GM21381 (cell line): ENCODE data around the gene BRMS1.
"Not testable (repeated sequence)": the region's sequence is repeated elsewhere in the genome, so short reads cannot be mapped to it uniquely, and the experiment has no call there.

Experiments used
- ATAC-seq: cut with Tn5 transposase; IDR thresholded peaks from one replicate; pipeline ENCODE4 v1.9.1; 2021; ENCODE audit warnings: mild to moderate bottlenecking, moderate library complexity; ENCODE audit not compliant: unreplicated experiment

The BRMS1 gene

DNA sequence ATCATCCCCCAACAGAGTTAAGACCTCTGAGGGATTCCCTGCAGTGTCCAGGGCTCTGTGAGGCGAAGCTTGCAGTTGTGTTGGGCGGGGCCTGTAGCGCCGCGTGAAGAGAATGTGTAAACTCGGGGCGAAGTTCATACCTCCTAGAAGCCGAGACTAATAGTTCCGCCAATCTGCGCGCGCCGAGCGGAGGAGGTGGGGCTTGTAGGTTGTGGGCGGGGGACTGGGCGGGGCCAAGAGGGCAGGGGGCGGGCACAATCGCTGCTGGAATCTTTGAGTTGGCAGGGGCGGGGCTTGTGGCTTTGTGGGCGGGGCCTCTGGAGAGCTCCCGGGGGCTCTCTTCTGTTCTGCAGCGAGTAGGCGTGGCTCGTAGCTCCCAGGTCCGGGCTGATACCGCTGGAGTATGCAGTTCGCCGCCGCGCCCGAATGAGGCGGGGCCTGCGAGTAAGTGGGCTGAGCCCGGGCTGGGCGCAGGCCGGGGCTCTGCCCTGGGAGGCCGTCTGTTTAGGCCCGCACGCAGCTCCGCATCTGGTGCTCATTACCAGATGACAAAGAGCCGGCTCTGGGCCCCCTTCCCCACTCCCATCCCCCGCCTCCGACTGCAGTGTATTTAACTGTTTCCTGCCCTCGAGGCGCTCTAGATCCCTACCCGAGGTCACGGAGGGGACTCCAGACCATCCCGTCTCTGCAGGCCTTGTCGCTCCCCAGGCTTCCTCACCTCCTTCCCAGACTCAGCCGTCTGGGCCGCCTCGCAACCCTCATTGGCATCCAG is 32.2 kb downstream of the BRMS1 start:
- ATAC-seq = peak; percentile 43

DNA sequence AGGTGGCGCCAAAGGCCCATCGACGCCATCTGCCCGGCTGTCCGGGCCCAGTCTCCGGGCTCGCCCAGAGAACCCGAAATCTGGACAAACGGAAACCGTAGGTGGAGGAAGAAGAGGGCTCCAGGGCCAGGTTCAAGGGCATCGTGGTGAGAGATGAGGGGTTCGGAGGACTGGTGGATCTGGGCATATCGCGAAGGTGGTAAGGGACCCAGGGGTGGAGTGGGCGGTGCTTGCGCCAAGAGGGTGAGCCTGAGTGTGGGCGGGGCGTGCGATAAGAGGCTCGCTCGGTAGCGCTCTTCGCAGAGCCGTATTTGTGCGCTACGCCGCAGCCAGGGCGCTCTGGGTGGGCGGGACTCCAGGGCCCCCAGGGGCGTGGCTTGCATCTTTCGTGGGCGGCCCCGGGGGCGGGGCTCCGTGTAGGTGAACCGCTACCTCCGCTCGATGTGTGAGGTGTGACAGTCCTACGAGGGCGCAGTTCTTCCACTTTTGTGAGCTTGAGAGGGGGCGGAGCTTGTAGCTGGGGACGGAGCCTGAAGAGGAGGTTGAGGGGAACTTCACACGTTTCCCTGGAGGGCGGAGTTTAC is 32.8 kb downstream of the BRMS1 start:
- peak; percentile 74 for ATAC-seq

- no peak for ATAC-seq
Measured at GRCh38 chr11:66311470-66311964, 33.4 kb downstream of the BRMS1 start.

DNA sequence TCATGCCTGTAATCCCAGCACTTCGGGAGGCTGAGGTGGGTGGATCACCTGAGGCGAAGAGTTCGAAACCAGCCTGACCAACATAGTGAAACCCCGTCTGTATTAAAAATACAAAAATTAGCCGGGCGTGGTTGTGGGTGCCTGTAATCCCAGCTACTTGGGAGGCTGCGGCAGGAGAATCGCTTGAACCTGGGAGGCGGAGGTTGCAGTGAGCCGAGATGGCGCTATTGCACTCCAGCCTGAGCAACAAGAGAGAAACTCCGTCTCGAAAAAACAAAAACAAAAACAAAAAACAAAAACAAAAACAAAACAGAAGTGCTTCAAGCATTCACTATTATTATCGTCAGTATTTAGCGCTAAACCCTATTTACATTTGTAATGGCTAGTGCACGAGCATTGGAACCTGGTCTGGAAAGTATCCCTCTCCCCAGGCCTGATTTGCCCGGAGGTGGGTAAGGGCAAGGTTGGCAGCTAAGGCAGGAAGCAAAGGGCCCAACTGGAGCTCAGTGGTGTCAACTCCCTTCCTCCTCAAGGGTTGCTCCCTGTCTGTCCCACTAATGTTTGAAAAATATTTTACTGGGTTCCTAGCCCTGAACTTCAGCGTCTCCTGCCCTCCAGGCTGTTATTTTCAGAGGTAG is 34.0 kb downstream of the BRMS1 start:
- ATAC-seq = not testable (repeated sequence)

GRCh38 chr11:66310324-66310723 is 34.6 kb downstream of the BRMS1 start:
- no peak for ATAC-seq

DNA sequence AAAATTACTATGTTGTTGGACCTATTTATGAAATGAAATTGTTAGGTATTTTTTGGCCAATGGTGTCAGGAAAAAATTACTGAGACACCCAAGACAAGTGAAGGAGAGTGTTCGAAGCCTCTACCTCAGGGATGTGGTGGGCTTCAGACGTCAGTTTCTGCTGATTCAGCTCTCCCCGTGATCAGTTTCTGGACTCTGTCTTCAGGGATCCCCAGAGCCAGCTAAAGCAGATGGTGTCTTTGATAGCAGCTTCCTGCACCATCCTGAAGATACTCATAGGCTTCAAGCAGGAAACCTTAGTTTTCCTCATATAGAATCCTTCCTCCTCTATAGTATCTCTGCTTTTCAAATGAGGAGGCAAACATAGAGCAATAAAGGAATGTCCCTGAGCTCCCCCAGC is 35.4 kb downstream of the BRMS1 start:
- no peak for ATAC-seq

- ATAC-seq = no peak
Measured at GRCh38 chr11:66302656-66303055, 42.2 kb downstream of the BRMS1 start.

DNA sequence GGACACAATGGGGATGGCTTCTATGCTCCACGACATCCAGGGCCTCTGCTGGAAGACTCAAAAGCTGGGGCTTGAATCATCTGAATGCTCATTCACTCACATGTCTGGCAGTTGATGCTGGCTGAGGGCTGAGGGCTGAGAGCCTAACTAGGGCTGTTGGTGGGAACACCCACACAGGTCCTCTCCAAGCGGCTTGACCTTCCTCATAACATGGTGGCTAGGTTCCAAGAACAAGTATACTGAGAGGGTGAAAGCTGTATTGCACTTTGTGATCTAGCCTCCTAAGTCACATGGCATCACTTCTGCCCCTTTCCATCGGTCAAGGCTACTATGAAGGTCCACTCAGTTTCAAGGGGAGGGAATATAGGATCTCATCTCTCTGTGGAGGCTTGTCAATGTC is 45.7 kb downstream of the BRMS1 start:
- ATAC-seq = no peak

DNA sequence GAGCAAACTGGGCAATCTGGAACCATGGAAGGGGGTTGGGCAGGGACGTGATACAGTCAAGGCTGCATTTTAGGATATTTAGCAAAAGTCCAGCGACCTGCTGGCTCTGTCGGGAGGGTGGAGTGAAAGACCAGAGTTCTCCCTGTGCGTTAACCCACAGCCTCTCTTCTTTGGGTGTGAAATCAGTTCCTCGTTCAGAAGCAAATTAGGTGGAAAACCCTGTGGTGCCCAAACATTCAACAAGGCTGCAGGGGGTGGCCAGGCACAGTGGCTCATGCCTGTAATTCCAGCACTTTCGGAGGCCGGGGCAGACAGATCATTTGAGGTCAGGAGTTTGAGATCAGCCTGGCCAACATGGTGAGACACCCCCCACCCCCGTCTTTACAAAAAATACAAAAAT is 47.3 kb downstream of the BRMS1 start:
- ATAC-seq = no peak

GRCh38 chr11:66294626-66295620 is 50.0 kb downstream of the BRMS1 start:
- ATAC-seq = no peak

DNA sequence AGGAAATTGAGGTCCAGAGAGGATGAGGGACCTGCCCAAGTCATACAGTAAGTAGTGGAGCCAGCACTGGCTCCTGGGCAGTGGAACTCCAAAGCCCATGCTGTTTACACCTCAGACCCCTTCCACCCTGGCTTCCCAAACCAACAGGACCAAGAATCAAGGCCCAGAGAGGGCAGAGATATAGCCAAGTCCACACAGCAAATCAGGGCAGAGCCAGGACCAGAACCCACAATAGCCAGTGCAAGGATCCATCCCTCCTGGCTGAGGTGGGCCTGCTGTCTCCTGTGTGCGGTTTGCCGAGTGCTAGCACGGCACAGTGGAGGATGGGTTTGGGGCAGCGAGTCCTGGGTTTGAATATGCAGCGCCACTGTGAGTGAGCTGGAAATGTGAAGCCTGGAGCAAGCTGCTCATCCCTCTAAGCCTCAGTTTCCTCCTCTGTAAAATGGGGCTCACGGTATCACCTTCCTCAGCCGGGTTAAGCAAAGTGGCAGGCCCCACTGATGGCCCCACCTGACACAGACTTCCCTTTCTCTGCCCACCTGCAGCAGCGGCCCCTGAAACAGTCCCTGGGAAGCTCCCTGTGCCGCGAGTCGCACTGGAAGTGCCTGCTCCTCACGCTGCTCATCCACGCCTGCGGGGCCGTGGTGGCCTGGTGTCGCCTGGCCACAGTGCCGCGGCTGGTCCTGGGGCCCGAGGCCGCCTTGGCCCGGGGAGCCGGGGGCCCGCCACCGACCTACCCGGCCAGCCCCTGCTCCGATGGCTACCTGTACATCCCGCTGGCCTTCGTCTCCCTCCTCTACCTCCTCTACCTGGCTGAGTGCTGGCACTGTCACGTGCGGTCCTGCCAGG is 50.9 kb downstream of the BRMS1 start:
- no peak for ATAC-seq

DNA sequence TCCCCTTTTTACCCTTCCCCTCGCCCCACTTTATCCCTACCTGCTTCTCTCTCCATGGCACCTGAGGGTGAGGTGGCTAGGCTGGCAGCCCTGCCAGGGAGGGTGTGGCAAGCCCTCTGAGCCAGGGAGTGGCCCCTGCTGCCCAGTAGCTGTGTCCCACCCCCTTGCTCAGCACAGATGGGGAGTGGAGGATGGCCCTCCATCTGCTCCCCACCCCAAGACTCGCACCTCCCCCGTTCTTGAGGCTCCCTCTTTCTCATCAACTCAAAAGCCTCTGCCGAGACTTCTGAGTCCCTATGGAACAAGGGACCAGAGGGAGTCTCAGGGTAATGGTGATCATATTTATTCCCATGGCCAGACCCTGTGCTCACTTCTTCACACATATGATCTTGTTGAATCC is 51.6 kb downstream of the BRMS1 start:
- no peak for ATAC-seq

GRCh38 chr11:66292543-66293332 is 52.2 kb downstream of the BRMS1 start:
- no peak for ATAC-seq

DNA sequence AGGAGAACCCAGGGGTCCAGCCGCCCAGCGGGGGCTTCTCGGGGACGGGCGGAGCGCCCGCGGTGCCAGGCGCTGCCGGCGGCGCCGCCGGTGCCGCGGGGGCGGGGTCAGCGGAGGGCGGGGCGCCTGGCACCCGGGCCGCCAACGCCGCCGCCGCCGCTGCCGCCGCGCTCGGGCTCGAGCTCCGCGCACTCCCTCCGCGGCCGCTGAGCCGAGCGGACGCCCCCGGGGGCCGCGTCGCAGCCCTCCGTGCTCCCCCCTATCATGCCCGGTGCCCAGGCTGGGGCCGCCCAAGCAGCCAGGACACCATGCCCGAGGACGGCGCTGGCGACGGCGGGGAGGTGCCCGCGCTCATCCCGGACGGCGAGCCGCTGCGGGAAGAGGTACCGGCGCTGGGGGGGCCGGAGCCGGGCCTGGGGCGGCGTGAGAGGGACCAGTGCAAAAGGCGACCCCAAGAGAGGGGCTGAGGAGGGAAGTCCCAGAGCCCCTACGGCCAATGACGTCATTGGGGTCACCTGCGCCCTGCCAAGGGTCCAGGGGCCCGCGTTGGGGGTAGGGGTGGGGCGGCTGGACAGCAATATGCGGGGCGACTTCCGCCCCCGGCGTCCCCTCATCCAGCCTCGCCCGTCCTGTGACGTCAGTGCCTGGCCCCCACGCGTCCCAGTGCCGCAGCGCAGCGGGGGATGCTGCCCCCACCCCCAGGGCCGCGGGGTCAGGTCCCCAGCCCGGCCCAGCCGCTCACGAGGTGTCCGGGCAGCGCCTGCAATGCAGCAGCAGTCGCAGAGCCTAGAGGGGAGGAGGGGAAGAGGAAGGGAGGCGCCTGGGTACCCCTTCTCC is 53.0 kb downstream of the BRMS1 start, which contains the start of gene TMEM151A:
Gene TMEM151A, plus strand, starts transcription at position 189 of the 837 bp plus-strand sequence. Its CDS starts 120 bp downstream, at position 309.
- no peak for ATAC-seq

- ATAC-seq = no peak
Measured at GRCh38 chr11:66291303-66291705, 53.6 kb downstream of the BRMS1 start.

- no peak for ATAC-seq
Measured at GRCh38 chr11:66290330-66290621, 54.6 kb downstream of the BRMS1 start.

DNA sequence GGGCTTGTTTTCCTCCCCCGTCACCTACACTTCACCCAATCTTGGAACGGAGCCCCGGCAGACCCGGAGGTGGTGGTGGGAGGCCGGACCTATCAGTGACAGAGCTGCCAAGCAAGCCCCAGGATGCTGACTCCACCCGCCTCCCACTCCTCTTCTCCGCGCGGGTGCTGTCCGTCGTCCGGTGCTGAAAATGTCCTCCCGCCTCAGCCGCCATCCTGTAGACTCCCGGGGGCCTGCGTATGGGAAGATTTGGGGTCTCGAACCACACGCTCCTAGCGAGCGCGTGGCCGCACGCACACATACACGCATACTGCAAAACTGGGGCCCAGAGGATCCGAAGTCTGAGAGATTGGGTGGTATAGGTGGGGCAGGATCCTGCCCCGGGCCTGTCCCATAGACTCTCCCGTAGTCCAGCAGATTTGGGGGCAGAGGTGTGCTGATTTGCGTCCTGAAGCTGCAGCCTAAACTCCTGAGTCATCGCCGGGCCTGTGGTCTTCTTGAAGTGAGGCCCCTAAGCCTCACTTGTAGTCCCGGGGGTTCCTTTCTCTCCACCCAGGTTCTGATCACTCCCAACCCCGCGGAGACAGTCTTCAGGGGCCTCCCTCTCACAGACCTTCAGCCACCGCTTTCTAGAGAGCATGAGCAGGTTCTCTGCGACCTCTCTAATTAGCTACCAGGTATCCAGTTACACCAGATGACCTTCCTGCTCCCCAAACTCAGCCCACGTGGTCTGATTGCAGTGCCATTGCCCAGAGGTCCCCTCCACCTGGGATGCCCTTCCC is 55.2 kb downstream of the BRMS1 start:
- ATAC-seq = peak; percentile 22
